HCT116 (cell line): ENCODE data around the gene MYPN. TPM values are rescaled to one million over a fixed set of nuclear protein-coding genes. Genes with fewer than 3 reads are reported as not detected.

Experiments
- ATAC-seq: fragments of 200-7000 bp; cut with Tn5 transposase; 2 replicates; pipeline ENCODE4 v1.9.1; 2020; ENCODE audit warnings: mild to moderate bottlenecking, moderate library complexity
- BruUV-seq: library from RNA; stranded (reverse); fragments of 400-500 nt; replicated peaks from 2 replicates; lab custom pipeline; 2021; lab: Mats Ljungman, UMichigan
- CTCF ChIA-PET: fragments of 300-600 bp; sonication (Branson Sonifier 250); formaldehyde crosslinking; loops from one replicate; lab custom pipeline; 2021; ENCODE audit warnings: antibody characterized with exemption; lab: Charles Lee
- POLR2A ChIA-PET: fragments of 300-600, 350-600 bp; sonication (Branson Sonifier 250); formaldehyde crosslinking; loops from one replicate; lab custom pipeline; 2021; ENCODE audit warnings: antibody characterized with exemption; lab: Charles Lee
- RAD21 ChIA-PET, 2 experiments: fragments of 300-600 bp; sonication (Branson Sonifier 250); formaldehyde crosslinking; loops; one replicate each; lab custom pipeline; 2023; ENCODE audit warnings: low total read pairs in 2 of 2; ENCODE audit not compliant: uncharacterized antibody in 2 of 2, unreplicated experiment in 2 of 2, low non-redundant PET in 1 of 2; lab: Charles Lee
- DNase-seq: peaks from one replicate; pipeline ENCODE4 v3.0.0-alpha.2; 2010; ENCODE audit warnings: low read depth, low spot score
- H2AFZ ChIP-seq: fragments of 200-600 bp; shearing (Covaris generic), sonication (generic); 2 replicates; pipeline ENCODE4 v1.6.1; 2017; ENCODE audit warnings: low read depth, mixed run types, mixed read lengths, antibody characterized with exemption, low read length; ENCODE audit not compliant: poor library complexity, severe bottlenecking
- H3K27ac ChIP-seq: 2 replicates; pipeline ENCODE4 v1.5.1; 2012; ENCODE audit warnings: low read depth, low read length
- H3K27me3 ChIP-seq: fragments of 200-600 bp; sonication (generic); 2 replicates; pipeline ENCODE4 v1.6.1; 2016; ENCODE audit warnings: mixed run types, low read length, mixed read lengths; ENCODE audit not compliant: insufficient read depth
- H3K36me3 ChIP-seq, 2 experiments: fragments of 200-500 bp in 1 of 2; fragments of 200-600 bp in 1 of 2; sonication (Bioruptor generic) in 1 of 2; sonication (generic) in 1 of 2; 2 replicates each; pipeline versions ENCODE4 v1.5.1 to v1.6.1; 2014 to 2016; ENCODE audit warnings: low read length in 2 of 2, inconsistent platforms in 1 of 2, mixed read lengths in 1 of 2, mixed run types in 1 of 2; ENCODE audit not compliant: insufficient read depth in 2 of 2, control insufficient read depth in 1 of 2
- H3K4me1 ChIP-seq, 2 experiments: fragments of 200-600 bp in 1 of 2; sonication (generic) in 1 of 2; 2 replicates each; pipeline versions ENCODE4 v1.5.1 to v1.6.1; 2012 to 2017; ENCODE audit warnings: low read length in 2 of 2, inconsistent platforms in 1 of 2, mild to moderate bottlenecking in 1 of 2, mixed read lengths in 1 of 2, mixed run types in 1 of 2, moderate library complexity in 1 of 2; ENCODE audit not compliant: insufficient read depth in 2 of 2, control insufficient read depth in 1 of 2
- H3K4me2 ChIP-seq: fragments of 200-600 bp; sonication (generic); 2 replicates; pipeline ENCODE4 v1.6.1; 2017; ENCODE audit warnings: mixed run types, low read length, mixed read lengths
- H3K4me3 ChIP-seq, 2 experiments: fragments of 200-600 bp in 1 of 2; sonication (generic) in 1 of 2; replicated peaks in 1 of 2; 2 replicates each; pipeline ENCODE4 v1.5.1; 2011 to 2016; ENCODE audit warnings: low read length in 2 of 2, control low read depth in 1 of 2, low read depth in 1 of 2, mild to moderate bottlenecking in 1 of 2, mixed read lengths in 1 of 2, mixed run types in 1 of 2
- H3K79me2 ChIP-seq: fragments of 200-600 bp; sonication (generic); 2 replicates; pipeline ENCODE4 v1.6.1; 2017; ENCODE audit warnings: mild to moderate bottlenecking, mixed run types, low read length, moderate library complexity, mixed read lengths; ENCODE audit not compliant: insufficient read depth
- H3K9ac ChIP-seq: fragments of 200-600 bp; sonication (generic); 2 replicates; pipeline ENCODE4 v1.6.1; 2016; ENCODE audit warnings: low read length, mixed read lengths
- H3K9me2 ChIP-seq: fragments of 200-600 bp; sonication (generic), shearing (Covaris generic); 2 replicates; pipeline ENCODE4 v1.6.1; 2017; ENCODE audit warnings: mixed run types, mild to moderate bottlenecking, moderate library complexity; ENCODE audit not compliant: insufficient read depth
- H3K9me3 ChIP-seq, 2 experiments: fragments of 200-500 bp in 1 of 2; fragments of 200-600 bp in 1 of 2; sonication (Bioruptor generic) in 1 of 2; sonication (generic) in 1 of 2; 2 replicates each; pipeline ENCODE4 v1.6.1; 2014 to 2017; ENCODE audit warnings: low read length in 2 of 2, mixed read lengths in 2 of 2, inconsistent platforms in 1 of 2, low read depth in 1 of 2, mild to moderate bottlenecking in 1 of 2, mixed run types in 1 of 2, moderate library complexity in 1 of 2; ENCODE audit not compliant: control insufficient read depth in 1 of 2, insufficient read depth in 1 of 2
- H4K20me1 ChIP-seq: fragments of 200-600 bp; sonication (generic), shearing (Covaris generic); 2 replicates; pipeline ENCODE4 v1.6.1; 2017; ENCODE audit warnings: mixed run types, mild to moderate bottlenecking, moderate library complexity; ENCODE audit not compliant: insufficient read depth
- CBX3 ChIP-seq: IDR thresholded peaks from 2 replicates; pipeline ENCODE4 v1.6.1; 2012; ENCODE audit warnings: low read depth
- EGR1 ChIP-seq: IDR thresholded peaks from 2 replicates; pipeline ENCODE4 v1.6.1; 2012; ENCODE audit warnings: low read depth
- ELF1 ChIP-seq: IDR thresholded peaks from 2 replicates; pipeline ENCODE4 v1.6.1; 2012; ENCODE audit warnings: low read depth, borderline replicate concordance
- EZH2 ChIP-seq: fragments of 200-600 bp; sonication (generic); IDR thresholded peaks from 2 replicates; pipeline ENCODE4 v1.6.1; 2017; ENCODE audit warnings: antibody characterized with exemption, mixed run types
- EZH2phosphoT487 ChIP-seq: fragments of 200-600 bp; IDR thresholded peaks from 2 replicates; pipeline ENCODE4 v1.6.1; 2018; ENCODE audit warnings: antibody characterized with exemption, borderline replicate concordance
- JUND ChIP-seq: IDR thresholded peaks from 2 replicates; pipeline ENCODE4 v1.6.1; 2012
- POLR2AphosphoS5 ChIP-seq: IDR thresholded peaks from 2 replicates; pipeline ENCODE4 v1.6.1; 2011; ENCODE audit warnings: mild to moderate bottlenecking, low read depth, low read length, moderate library complexity
- RAD21 ChIP-seq: IDR thresholded peaks from 2 replicates; pipeline ENCODE4 v1.6.1; 2012; ENCODE audit warnings: low read depth, mild to moderate bottlenecking
- SIN3A ChIP-seq: IDR thresholded peaks from 2 replicates; pipeline ENCODE4 v1.6.1; 2012; ENCODE audit warnings: low read depth
- SP1 ChIP-seq: IDR thresholded peaks from 2 replicates; pipeline ENCODE4 v1.6.1; 2012; ENCODE audit warnings: low read depth
- intact Hi-C: fragments of 100-400 bp; cut with micrococcal nuclease; formaldehyde crosslinking; loops from 2 replicates; pipeline ENCODE4 v1.10.0; 2022
- total RNA-seq: library from RNA; stranded (reverse); gene quantifications from one replicate; pipeline ENCODE4 v1.2.1, GENCODE V29; 2021; ENCODE audit not compliant: unreplicated experiment
- TF ChIP-seq, protein P1 (sequence below), 3 experiments: fragments of 200-600 bp in 1 of 3; sonication (generic) in 1 of 3; IDR thresholded peaks in 2 of 3; conservative IDR thresholded peaks in 1 of 3; 2 replicates each; pipeline ENCODE4 v1.5.1; 2012 to 2017; ENCODE audit warnings: low read depth in 2 of 3, low read length in 2 of 3, antibody characterized with exemption in 1 of 3, borderline replicate concordance in 1 of 3, control low read depth in 1 of 3, mild to moderate bottlenecking in 1 of 3, mixed read lengths in 1 of 3, mixed run types in 1 of 3, moderate library complexity in 1 of 3; ENCODE audit not compliant: insufficient read depth in 1 of 3
- TF ChIP-seq, protein P2 (sequence below): IDR thresholded peaks from 2 replicates; pipeline ENCODE4 v1.6.1; 2012

MYPN gene
- total RNA-seq, 1 experiment from 2014 or later = 0.34 TPM

DNA sequence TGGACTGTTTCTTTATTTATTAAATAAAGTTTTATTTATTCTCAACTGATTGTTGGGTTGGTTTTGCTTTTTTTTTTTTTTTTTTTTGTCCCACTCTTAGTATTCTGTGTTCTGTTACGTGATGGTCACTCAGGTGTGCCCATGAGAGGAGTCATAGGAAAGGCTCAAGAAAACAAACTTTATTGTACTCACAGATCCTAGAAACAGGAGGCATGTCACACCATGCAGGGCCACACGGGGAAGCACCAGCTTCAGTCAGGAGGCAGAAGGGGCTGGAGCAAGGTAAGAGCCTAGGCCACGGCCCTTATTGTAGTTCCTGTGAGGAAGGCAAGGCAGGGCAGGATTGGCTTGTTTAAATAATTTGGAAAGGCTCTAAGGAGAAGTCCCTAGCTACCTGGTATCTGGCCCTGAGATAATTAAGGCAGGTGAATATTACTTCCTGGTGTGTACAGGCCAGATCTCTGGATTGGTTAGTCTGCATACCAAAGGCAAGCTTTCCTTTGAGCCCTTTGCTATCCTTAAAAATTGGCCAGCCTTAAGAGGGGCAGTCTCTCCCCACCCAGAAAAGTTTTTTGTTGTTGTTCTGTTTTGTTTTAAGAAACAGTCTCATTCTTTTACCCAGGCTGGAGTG, 114.4 kb downstream of the MYPN start:
- H3K9me3 ChIP-seq = no peaks in the 10 kb centered on the region
- no peak overlapping the region for H3K4me3 ChIP-seq
- H3K79me2 ChIP-seq = no peaks in the 10 kb centered on the region
- ATAC-seq (peak; percentile 94), DNase-seq (no peak)
- H3K9me2 ChIP-seq = no peaks in the 10 kb centered on the region
- ChIA-PET CTCF (interaction anchor here (0.6 to 2.2 kb wide), 3 partner anchors 9 to 138 kb away, joined by 3 to 13 read pairs (median 3); no protein-coding TSS in a partner anchor), POLR2A (interaction anchor here (0.7 kb wide), 1 partner anchor 558 kb away, joined by 3 read pairs; no protein-coding TSS in a partner anchor), RAD21 (no interaction called here)
- intact Hi-C loops = no loop called here
- BruUV-seq = no TSS peak
- no peak overlapping the region for H3K4me2 ChIP-seq
- H3K27me3 ChIP-seq = no peaks in the 10 kb centered on the region
- TF ChIP-seq EZH2phosphoT487 = no peak
- TF ChIP-seq, protein P1, sequence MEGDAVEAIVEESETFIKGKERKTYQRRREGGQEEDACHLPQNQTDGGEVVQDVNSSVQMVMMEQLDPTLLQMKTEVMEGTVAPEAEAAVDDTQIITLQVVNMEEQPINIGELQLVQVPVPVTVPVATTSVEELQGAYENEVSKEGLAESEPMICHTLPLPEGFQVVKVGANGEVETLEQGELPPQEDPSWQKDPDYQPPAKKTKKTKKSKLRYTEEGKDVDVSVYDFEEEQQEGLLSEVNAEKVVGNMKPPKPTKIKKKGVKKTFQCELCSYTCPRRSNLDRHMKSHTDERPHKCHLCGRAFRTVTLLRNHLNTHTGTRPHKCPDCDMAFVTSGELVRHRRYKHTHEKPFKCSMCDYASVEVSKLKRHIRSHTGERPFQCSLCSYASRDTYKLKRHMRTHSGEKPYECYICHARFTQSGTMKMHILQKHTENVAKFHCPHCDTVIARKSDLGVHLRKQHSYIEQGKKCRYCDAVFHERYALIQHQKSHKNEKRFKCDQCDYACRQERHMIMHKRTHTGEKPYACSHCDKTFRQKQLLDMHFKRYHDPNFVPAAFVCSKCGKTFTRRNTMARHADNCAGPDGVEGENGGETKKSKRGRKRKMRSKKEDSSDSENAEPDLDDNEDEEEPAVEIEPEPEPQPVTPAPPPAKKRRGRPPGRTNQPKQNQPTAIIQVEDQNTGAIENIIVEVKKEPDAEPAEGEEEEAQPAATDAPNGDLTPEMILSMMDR (IDR thresholded peaks at IDR 0.05 in 2 of 3, conservative IDR thresholded peaks at IDR 0.05 in 1 of 3; ENCODE audit: borderline replicate concordance in 1 of 3, insufficient read depth in 1 of 3, low read depth in 2 of 3, low read length in 2 of 3) = peak; percentile 10 to 44 (median 36); a peak in 3 of 6 replicates
- TF ChIP-seq SIN3A = no peak
- TF ChIP-seq SP1 = no peak
- TF ChIP-seq ELF1 = no peak
- peak; percentile 27; the same call in 1 of the 2 replicates for TF ChIP-seq RAD21
- TF ChIP-seq POLR2AphosphoS5 = no peak
- TF ChIP-seq CBX3 = no peak
- TF ChIP-seq EZH2 = no peak
- TF ChIP-seq JUND = no peak
- no peak for TF ChIP-seq EGR1
- TF ChIP-seq, protein P2, sequence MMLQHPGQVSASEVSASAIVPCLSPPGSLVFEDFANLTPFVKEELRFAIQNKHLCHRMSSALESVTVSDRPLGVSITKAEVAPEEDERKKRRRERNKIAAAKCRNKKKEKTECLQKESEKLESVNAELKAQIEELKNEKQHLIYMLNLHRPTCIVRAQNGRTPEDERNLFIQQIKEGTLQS = no peak
- H3K27ac ChIP-seq = no peak overlapping the region
- H2AFZ ChIP-seq = no peak overlapping the region
- no peaks in the 10 kb centered on the region for H3K4me1 ChIP-seq
- H3K36me3 ChIP-seq = no peaks in the 10 kb centered on the region
- no peaks in the 10 kb centered on the region for H4K20me1 ChIP-seq
- no peak overlapping the region for H3K9ac ChIP-seq
